Limb (tissue), 2 donors: ENCODE data around the gene RIMBP2.

Experiments used
- DNase-seq, 2 donors: peaks; one replicate each; pipeline ENCODE4 v3.0.0-alpha.2; 2016; ENCODE audit errors: extremely low spot score in 2 of 2

RIMBP2 gene

DNA sequence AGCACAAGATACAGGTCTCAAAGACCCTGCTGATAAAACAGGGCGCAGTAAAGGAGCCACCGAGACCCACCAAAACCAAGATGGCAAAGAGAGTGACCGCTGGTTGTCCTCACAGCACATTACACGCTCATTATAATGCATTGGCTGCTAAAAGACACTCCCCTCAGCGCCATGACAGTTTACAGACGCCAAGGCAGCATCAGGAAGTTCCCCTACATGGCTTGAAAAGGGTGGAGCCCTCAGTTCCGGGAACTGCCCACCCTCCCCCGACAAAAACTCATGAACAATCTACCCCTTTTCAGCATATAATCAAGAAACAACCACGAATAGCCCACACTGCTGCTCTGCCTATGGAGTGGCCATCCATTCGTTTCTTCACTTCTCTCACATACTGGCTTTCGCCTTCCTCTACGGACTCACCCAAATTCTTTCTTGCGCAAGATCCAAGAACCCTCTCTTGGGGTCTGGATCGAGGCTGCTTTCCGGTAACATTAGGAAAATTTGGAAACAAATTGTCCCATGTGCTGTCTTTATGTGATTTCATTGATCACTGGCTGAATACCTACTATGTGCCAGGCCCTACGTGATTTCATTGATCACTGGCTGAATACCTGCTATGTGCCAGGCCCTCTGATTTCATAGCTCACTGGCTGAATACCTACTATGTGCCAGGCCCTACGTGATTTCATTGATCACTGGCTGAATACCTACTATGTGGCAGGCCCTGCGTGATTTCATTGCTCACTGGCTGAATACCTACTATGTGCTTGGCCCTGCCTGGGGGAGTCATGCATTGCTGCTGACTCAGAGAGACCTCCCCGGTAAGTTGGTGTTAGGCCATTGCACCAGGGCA is 252.1 kb downstream of the RIMBP2 start:
- DNase-seq: no peak

DNA sequence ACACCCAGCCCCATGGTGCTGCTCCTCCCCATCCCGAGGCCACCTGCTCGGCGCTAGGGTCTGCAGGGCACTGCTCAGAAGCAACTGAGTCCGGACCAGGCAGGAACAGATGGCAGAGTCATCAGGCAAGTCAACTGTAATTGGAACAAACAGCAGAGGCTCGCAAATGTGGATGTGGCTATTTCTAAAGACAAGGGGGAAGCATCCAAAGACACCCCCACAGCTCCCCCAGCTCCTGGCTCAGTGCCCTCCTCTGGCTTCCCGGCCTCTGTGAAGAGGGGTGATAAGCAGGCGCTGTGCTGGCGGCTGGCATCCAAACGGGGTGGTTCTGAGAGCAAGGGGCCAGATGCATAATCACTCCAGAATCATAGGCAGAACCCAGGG is 252.8 kb downstream of the RIMBP2 start:
- DNase-seq: no peak

DNA sequence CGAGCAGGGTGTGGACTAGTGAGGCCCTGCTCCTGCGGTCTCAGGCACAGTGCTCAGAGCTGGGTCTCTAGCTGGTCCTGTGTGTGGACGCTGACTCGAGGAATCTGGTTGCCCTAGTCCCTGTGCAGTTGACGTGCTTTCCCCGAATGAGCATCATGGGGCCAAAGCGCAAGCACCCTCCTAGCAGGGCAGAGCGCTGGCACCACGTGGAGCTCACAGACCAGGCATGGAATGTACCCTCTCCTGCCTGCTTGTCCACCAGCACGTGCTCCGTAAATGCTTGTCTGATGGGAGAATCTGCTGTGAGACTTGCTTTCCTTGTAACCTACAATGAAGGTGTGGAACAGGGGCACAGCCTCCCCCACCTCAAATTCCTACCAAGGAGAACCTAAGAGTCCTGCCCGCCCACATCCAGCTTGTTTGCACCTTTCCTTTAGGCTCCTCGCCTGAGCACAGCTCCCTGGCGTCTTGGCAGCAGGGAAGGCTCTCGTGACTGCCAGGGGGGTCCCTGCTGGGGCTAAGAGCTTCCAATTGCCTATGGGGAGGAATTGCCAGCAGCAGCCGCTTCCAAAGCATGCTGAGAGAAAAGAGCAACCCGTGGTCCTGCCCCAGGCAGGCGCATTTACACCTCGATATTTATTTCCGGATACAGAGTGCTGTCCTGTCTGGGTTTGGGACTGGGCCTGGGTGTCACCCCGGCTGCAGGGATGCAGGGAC is 253.4 kb downstream of the RIMBP2 start:
- no peak for DNase-seq

DNA sequence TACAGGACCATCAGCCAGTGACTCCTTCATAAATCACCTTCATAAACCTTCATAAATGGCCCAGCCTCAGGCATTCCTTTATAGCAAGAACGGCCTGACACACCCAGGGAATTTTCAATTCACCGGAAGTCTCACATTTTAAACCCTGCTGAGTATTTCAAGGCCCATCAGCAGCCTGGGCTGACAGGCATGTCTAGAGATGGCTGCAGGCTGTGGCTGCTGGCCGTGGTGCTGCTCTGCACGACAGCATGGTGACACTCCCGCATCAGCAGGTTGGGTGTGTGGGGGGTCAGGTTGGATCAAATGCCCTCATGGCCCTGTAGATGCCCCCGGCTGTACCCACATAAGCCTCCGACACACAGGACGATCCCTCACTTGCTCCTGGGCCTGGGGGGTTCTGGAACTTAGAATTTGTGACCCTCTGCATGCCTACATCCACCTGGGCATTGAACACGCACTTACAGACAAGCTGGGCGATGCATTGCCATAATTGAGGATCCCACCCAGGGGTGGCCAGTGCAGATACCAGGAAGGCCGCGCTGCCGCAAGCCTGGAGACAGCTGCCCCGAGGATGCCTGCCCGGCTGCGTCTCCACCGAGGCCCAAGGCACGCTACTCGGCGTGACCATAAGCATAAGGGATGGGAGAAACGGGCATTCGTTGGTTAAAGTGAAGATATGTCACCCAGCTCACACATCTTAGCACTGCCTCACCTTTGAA is 254.1 kb downstream of the RIMBP2 start:
- no peak for DNase-seq

DNA sequence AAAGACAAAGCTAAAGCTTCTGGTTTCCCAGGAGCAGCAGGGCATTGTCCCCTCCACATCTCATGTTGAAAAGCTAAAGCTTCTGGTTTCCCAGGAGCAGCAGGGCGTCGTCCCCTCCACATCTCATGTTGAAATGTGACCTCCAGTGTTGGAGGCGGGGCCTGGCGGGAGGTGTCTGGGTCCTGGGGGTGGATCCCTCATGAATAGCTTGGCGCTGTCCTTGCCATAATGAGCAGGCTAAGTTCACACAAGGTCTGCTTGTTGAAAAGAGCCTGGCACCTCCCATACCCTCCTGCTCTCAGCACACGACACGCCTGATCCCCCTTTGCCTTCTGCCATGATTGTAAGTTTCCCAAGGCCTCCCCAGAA is 254.7 kb downstream of the RIMBP2 start:
- DNase-seq: no peak

DNA sequence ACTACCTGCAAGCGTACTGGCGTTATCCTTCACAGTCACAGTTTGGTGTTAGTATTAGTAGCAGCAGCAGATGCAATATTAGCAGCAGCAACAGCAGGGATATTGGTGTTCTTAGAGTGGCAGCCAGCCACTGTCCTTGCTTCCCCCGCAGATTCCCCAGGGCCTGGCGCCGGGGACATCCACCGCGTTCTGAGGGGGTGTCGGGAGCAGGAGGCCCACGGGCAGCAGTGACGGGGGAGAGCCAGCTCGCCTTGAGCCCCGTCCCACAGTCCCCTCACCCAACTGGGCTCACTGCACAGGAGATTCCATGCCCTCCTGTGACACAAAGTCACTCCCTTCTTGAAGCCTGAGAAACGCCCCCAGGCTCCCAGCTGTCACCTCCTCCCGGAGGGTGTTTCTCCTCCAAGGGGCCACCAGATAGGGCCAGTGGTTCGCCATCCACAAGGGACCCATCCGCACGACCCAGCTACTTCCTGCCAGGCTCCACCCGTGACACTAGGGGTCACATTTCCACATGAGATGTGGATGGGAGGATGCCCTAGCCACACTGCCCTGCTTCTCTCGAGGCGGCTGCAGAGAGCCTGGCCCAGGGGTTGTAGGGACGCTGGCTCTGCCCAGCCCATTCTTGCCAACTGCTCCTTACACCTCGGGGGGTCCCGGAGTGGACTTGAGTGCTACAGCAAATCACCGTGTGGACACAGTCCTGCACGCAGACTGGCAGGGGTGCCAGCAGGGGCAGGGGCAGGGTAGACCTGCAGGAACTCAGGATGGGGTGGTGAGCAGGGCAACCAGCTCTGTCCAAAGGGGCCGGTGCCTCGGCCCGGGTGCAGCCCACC is 255.3 kb downstream of the RIMBP2 start:
- no peak for DNase-seq

DNA sequence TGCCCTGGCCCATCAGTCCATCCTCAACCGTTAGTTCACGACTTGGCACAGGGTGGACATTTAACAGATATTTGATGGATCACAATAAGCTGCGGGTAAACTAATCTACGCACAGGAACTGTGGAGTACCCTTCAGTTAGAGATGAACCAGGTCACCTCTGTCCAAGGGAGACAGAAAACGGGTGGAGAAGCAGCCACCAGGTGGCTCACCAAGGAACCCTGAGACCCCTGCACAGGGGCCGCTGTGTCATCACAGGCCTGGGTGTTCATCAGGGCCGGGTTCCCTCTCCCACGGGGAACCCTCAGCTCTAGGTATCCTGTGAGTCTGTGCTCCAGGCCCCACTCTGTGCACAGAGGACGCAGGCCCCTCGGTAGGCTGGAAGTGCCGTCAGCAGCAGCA is 256.2 kb downstream of the RIMBP2 start:
- DNase-seq: no peak

DNA sequence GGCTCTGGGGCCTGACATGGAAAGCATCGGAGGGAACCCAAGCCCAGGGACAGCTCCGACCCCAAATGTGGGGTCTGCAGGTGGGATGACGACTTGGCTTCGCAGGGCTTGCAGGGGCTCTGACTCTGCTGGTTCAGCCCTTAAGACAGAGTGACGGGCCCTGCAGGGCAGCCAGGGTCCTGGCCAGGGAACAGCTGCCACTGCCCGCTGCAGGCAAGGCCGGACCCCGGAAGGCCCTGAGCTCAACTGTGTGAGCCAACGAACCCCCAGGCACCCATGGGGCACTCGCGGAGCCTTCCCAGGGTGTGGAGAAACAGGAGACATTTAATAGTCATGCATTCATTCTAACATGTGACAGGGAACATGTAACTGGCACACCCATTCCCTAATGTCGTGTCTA is 257.8 kb downstream of the RIMBP2 start:
- DNase-seq: no peak

DNA sequence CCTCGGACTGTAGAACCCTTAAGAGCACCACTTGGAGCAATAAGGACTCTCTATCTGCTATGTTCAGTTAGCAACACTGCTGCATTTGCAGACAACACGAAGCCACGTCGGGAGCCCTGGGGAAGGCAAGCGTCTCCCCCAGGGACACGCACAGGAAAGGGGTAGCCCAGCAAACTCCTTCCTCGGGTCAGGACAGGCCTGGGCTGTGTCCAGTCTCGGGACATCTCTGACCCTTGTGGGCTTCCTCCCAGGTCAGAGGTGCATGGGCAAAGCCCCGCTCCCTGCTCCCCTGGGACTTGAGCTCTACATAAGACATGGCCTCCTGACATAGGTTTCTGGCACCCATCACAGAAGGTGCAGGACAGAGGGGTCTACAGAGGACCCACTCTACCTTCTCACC is 258.9 kb downstream of the RIMBP2 start:
- DNase-seq: no peak

DNA sequence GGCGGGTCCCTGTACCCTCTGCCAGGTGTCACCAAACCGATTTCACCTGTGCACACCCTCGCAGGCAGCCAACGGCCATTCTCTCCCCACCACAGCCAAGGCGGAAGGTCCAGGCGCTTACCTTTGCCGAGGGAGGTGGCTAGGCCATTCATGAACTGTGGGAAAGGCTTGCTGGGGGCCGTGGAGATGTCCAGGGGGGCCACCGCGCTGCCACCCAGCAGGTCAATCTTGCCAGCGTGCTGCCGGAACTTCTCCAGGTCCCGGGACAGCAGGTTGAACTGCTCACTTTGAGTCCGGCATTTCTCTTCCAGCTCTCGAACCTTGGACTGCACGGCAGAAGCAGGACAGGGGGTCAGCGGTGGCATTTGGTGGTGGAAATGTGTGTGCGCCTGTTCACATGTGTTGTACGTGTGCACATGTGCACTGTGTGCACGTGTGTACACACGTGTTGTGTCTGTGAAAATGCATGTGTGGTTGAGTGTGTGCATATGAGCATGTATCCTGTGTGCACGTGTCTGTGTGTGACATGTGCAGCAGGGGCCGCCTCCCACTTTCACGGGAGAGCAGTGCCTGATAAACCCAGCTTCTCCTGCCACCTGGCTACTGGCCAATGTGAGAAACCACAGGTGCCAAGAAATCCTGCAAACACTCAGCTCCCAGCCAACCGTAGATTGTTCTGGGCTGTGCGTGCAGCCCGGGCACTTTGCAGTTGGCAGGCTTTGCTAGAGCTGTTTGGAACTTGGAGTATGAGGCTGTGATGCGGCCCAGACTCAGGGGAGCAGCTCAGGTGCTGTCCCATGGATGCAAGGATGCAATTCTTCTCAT is 259.5 kb downstream of the RIMBP2 start:
- DNase-seq: peak; percentile 10 to 55

DNA sequence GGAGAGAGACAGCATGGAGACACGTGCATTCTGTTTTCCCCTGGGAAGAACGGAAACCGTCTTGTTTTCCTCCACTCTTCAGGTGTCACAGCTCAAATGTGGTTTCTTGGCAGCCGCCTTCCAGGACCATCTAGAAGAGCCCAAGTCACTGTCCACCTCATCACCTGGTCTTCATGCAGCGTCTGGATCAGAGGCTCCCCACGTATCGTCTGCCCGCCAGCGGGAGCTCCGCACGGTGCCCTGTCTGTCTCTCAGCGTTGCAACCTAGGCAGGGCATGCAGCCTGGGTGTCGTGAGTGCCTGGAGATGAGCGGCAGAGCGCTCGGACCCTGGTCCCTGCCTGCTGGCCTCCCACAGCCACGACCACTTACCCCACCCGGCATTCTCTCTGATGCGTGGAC is 260.9 kb downstream of the RIMBP2 start:
- no peak for DNase-seq

DNA sequence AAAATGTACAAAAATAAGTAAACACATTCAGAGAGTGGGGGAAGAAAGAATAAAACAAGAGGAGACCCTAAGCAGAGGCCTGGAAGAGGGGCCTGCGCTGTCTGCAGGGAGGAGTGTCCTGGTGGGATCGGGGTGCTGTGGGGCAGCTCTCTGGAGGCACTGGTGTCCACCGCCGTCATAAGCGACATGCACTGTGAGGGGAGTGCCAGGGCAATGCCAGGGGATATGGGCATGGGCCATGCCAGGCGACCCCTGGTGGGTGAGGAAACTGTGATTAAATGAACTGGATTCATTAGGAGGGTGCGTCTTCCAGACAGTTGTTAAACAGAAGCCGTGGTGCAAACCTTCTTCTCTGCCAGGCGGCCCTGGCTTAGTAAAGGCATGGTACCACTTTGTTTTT is 261.8 kb downstream of the RIMBP2 start:
- no peak for DNase-seq

DNA sequence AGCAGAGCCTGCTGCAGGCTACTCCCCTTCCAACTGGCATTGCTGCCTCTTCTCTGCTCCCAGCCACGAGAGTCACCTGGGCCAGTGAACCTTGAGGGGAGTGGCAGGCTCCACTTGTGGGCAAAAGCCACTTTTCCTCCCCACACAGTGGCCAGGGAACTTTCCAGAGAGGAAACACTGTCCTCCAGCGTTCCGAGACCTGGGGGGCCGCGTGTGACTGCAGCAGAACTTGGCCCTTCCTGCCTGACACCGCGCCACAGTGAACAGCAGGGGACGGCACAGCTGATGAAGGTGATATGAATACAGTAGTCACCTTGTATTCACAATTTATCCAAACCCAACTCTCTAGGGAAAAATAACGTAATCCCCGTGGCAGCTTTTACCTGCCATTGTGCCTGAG is 263.6 kb downstream of the RIMBP2 start:
- no peak for DNase-seq

DNA sequence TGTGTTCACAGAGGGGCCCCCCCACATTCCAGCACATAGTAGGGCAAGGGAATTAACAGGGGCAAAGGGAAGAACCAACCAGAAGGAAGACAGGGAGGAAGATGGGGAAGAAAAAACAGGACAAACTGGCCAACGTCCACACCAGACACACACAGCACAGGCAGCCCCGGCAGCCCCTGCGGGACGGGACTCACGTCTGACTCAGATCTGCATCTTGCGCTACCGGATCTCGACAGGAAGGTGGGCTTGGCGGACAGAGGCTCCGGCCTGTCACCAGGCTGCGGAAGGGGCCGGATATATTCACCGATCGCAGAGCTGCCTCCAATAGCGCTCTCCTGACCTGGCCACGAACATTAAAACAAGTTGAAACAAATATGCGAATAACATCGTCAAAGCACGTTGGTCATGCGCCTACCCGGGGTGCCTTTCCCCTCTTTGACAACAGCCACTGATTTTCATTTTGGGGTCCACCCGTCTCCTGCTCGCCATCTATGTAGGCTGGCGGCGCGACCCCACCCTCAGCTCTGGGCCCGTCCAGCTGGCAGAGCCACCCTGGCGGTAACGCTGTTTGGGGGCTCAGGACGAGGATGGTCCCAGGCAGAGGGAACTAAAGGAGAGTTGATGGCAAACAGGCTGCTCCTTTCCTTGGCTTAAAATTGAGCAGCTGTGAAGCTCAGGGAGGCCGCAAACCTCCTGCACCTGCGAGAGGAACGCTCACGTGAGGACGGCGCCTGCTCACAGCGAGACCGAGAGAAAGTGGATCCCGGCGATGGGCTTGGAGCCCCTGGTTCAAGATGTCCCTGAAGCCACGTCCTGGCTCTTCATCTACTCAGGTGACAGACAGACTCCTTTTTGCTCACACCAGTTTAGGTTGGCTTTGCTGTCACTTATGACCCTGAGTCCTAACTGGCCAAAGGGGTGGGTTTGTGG is 264.8 kb downstream of the RIMBP2 start:
- DNase-seq: no peak

DNA sequence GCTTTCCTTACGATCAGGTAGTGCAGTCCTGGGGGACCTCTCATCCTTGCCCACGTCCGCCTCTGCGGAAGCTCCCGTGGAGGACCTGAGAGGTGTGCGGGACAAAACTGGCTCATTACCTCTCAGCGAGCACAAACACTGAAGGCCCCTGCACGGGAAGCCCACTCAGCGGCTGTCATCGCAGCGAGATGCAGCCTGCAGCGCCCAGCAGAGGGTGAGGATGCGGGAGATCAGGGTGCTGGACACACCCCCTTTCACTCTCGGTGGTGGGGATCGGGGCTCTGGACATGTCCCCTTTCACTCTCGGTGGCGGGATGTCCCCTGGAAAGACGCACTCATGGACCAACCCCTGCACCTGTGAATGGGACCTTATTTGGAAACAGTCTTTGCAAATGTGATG is 266.8 kb downstream of the RIMBP2 start:
- no peak for DNase-seq

DNA sequence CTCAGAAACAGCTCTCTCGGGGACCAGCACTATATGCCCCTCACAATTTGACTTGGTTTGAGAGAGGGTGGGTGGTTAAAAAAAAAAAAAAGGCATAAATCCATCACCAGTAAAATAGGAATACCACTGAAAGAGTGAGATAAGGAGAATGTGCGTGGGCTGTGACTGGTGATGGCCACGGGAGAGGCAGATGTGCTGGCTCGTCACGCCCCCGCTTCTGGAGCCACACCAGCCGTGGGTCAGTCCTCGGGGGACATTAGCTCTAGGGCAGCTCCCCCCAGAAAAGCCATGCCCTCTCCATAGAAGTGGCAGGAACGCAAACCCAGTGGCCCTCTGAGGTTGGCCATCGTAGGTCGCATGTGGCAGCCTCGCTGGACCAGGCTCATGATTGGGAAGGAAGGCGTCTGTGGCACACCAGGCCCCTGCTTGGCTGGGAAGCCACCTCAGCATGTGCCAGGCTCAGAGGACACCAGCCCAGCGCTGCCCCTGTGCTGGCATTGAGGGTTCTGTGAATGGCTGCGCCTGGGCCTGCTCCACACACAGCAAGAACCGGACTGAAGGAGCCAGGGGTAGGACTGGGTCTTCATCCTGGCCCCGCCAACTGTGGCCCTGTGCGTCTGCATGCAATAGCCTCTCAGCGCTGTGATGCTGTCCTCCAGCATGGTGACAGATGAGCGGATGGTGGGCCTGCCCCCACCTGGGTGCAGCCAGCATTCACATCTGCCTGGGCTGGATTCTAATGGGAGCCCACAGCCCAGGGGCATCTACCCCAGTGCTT is 267.9 kb downstream of the RIMBP2 start:
- DNase-seq: no peak

DNA sequence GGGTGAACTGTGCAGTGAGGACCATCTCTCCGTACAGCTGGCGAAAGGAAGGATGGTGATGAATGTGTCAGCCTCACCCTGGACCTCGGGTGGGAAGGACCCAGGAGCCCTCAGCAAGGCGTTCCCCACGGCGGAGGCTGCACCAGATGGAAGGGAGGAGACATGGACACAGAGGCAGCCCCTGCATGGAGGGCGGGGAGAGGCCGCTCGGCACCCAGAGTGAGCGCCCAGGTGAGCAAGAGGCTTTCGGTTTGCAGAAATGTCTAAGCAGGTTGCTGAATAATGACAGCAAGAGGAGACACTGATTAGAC is 268.5 kb downstream of the RIMBP2 start:
- DNase-seq: no peak

DNA sequence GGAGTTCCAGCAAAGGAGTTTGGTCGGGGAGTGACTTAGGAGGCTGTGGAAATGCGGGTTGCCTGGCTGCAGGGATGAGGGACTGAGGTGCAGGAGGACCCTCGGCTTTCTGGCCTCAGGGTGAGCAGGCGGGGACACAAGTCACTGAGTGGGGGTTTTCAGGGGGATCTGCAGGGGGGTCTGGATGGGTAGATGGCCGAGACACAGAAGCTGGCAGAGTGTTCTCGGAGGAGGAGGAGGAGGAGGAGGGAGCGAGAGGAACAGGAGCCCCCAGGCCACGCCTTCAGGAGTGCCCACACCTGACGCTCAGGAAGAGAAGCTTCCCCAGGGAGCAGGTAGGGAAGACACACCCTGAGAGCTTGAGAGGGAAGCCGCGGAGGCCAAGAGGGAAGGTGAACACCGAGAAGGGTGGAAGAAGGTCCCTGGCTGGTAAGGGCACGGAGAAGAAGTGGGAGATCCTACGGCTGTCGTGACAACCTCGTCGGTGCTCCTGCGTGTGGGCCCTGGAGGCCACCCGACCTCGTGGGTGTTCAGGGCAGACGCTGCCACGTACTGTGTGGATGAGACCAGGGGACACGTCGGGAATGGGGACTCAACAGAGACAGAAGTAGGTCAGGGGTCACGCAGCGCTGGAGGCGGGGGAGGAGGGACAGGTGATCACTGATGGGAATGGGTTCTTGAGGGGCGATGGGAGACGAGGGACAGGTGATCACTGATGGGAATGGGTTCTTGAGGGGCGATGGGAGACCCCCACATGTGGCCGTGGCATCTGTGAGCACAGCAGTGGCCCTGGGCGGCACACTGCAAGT is 269.0 kb downstream of the RIMBP2 start:
- no peak for DNase-seq
